ENCODE results near the gene RAB4A. TPM values are rescaled to one million over a fixed set of nuclear protein-coding genes. Genes with fewer than 3 reads are reported as not detected.

Gene RAB4A
- total and polyA plus RNA-seq, 2 of the 13 experiments (the other 11 are each of a cell fraction or from before 2014, with no cell fraction given) = 56.0 to 80.1 TPM

GRCh38 chr1:229258031-229258756 lies 12.7 kb upstream of the RAB4A start (continued):
- TF ChIP-seq PPARG (CRISPR knock-in tag; conservative IDR thresholded peaks at IDR 0.05) (0 out of 2 replicates have a peak, but pooled peaks have one; percentile 28), MIER2 (CRISPR knock-in tag; IDR thresholded peaks at IDR 0.05) (no peak), ZNF512B (CRISPR knock-in tag; IDR thresholded peaks at IDR 0.05; ENCODE audit: borderline replicate concordance) (no peak), HOXA7 (CRISPR knock-in tag; IDR thresholded peaks at IDR 0.05) (no peak), ZNF282 (IDR thresholded peaks at IDR 0.05; ENCODE audit: partially characterized antibody) (no peak)

GRCh38 chr1:229258757-229259060 lies 12.2 kb upstream of the RAB4A start:
- H3K4me2 ChIP-seq (ENCODE audit: low read depth, low read length) = peak overlapping the region; percentile 36
- no peak for TF ChIP-seq CREBL2 (CRISPR knock-in tag; IDR thresholded peaks at IDR 0.05; ENCODE audit: borderline replicate concordance)
- TF ChIP-seq ZSCAN5A (CRISPR knock-in tag; IDR thresholded peaks at IDR 0.05; ENCODE audit: borderline replicate concordance) = no peak
- TF ChIP-seq MIER3 (CRISPR knock-in tag; IDR thresholded peaks at IDR 0.05; ENCODE audit: borderline replicate concordance) = no peak
- TF ChIP-seq ZNF776 (CRISPR knock-in tag; IDR thresholded peaks at IDR 0.05) = no peak
- TF ChIP-seq ZNF678 (CRISPR knock-in tag; IDR thresholded peaks at IDR 0.05) = no peak
- no peak for TF ChIP-seq TERF1 (CRISPR knock-in tag; IDR thresholded peaks at IDR 0.05)
- no peak for TF ChIP-seq NFKBIZ (CRISPR knock-in tag; IDR thresholded peaks at IDR 0.05)
- no peak for TF ChIP-seq HNRNPL (IDR thresholded peaks at IDR 0.05; ENCODE audit: low read depth, low read length)
- TF ChIP-seq SNRNP70 (IDR thresholded peaks at IDR 0.05; ENCODE audit: low read depth, low read length) = no peak
- TF ChIP-seq NFIC (IDR thresholded peaks at IDR 0.05; ENCODE audit: low read length) = no peak
- TF ChIP-seq PHB2 (IDR thresholded peaks at IDR 0.05; ENCODE audit: partially characterized antibody) = no peak
- TF ChIP-seq ZNF7 (CRISPR knock-in tag; IDR thresholded peaks at IDR 0.05) = no peak
- no peak for TF ChIP-seq ZNF557 (CRISPR knock-in tag; IDR thresholded peaks at IDR 0.05)

More at GRCh38 chr1:229258757-229259060, 12.2 kb upstream of the RAB4A start:
- H3K4me3 ChIP-seq (replicated peaks in 1 of 3; ENCODE audit: insufficient read depth in 1 of 3, low read depth in 2 of 3, low read length in 3 of 3) = no peak overlapping the region
- 82% methylated on average over 5 of the region's 5 CpGs for WGBS (ENCODE audit: low lambda C conversion rate)
- FAIRE-seq = no peak
- in situ Hi-C loops (cut with HindIII; ENCODE audit: extremely low pct_ligation_motif_present, low pct_unique_long_range_greater_than_20kb) (loop anchor here (5.0 kb wide), 1 partner anchor 224 kb away; no protein-coding TSS in a partner anchor), intact Hi-C loops (cut with micrococcal nuclease; ENCODE audit: unreplicated experiment) (loop anchor here (1.0 to 10.0 kb wide), 5 partner anchors 84 to 564 kb away; partner anchors contain the start of gene CCSAP)
- peaks cover 30% of the 10 kb centered on the region for H3K4me1 ChIP-seq (ENCODE audit: insufficient read depth, low read length)
- peak overlapping the region; percentile 69 for H2AFZ ChIP-seq (ENCODE audit: low read length)
- no TSS peak for BruUV-seq (replicated peaks)
- DNase-seq (ENCODE audit: low spot score) = no peak
- H3K79me2 ChIP-seq (ENCODE audit: insufficient read depth, low read length) = no peaks in the 10 kb centered on the region
- no peaks in the 10 kb centered on the region for H3K36me3 ChIP-seq (replicated peaks in 1 of 2; ENCODE audit: control insufficient read depth in 1 of 2, insufficient read depth in 2 of 2, low read length in 2 of 2)
- POLR2A ChIA-PET = interaction anchor here (1.3 kb wide), 1 partner anchor 12 kb away, joined by 6 read pairs; the partner anchor contains the start of gene RAB4A
- CTCF ChIA-PET (ENCODE audit: low intra/inter-chr PET ratio, low total read pairs) = interaction anchor here (1.7 to 2.7 kb wide), 2 partner anchors 194 to 223 kb away, joined by 11 to 24 read pairs; no protein-coding TSS in a partner anchor
- no peaks in the 10 kb centered on the region for H4K20me1 ChIP-seq (ENCODE audit: insufficient read depth, low read length)
- H3K9me3 ChIP-seq (ENCODE audit: low read length) = no peaks in the 10 kb centered on the region
- H3K27me3 ChIP-seq (ENCODE audit: control insufficient read depth in 1 of 2, insufficient read depth in 2 of 2, low read length in 2 of 2) = no peaks in the 10 kb centered on the region
- no peak overlapping the region for H3K9ac ChIP-seq (ENCODE audit: insufficient read depth, low read depth, low read length)
- H3K27ac ChIP-seq (ENCODE audit: extremely low read length, insufficient read depth, low read length) = no peak overlapping the region
- ATAC-seq = no peak

All from HepG2 (cell line).